ENCODE results near the gene CFHR4.
"Not testable (repeated sequence)": the region's sequence is repeated elsewhere in the genome, so short reads cannot be mapped to it uniquely, and the experiment has no call there.

CFHR4 gene

GRCh38 chr1:196897158-196897828 is 9.4 kb downstream of the CFHR4 start:
- TF ChIP-seq POLR2A (IDR thresholded peaks at IDR 0.05; ENCODE audit: low read depth, low read length), result no peak
- FAIRE-seq (no peak), DNase-seq (ENCODE audit: insufficient read length, low spot score) (no peak)

GRCh38 chr1:196902344-196902743 is 14.5 kb downstream of the CFHR4 start:
- no peak for FAIRE-seq
- no peak for DNase-seq (ENCODE audit: insufficient read length, low spot score)

DNA sequence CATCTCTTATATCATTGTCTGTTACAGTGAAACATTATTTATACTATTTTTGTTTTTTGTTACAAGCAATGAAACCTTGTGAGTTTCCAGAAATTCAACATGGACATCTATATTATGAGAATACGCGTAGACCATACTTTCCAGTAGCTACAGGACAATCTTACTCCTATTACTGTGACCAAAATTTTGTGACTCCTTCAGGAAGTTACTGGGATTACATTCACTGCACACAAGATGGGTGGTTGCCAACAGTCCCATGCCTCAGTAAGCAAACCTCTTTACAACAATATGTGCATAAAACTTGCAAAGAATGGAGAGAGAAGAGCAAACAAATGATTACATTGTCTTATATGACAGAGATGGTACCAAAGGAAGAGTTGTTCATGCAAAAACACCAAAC is 22.4 kb downstream of the CFHR4 start:
- no peak for FAIRE-seq
- no peak for TF ChIP-seq POLR2A (IDR thresholded peaks at IDR 0.05; ENCODE audit: low read depth, low read length)
- no peak for DNase-seq (ENCODE audit: insufficient read length, low spot score)

More at GRCh38 chr1:196902344-196902743, 14.5 kb downstream of the CFHR4 start:
- no peak for TF ChIP-seq POLR2A (IDR thresholded peaks at IDR 0.05; ENCODE audit: low read depth, low read length)

DNA sequence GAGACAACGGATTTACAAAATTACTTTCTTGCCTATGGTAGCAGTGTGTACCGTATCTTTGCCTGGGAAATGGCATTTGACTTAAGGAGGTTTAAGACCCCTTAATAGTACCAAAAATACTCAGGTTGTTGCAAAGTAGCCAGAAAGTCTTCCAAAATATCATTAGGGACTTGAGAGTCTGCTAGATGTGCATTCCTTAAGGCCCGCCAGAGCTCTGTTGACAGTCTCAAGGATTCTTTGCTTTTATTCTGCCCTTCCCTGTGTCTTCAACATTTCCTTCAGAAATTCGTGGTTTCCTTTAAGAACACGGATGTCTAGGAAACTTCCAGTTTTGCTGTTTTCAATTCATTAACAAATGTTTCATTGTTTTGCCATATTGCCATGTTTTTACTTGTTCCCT is 24.4 kb downstream of the CFHR4 start:
- FAIRE-seq; DNase-seq (ENCODE audit: insufficient read length, low spot score): not testable (repeated sequence)

- FAIRE-seq, result peak; percentile 77
These were observed 39.0 kb downstream of the CFHR4 start for GRCh38 chr1:196926839-196927238.

GRCh38 chr1:196932853-196933252 is 45.0 kb downstream of the CFHR4 start:
- not testable (repeated sequence) for FAIRE-seq; DNase-seq (ENCODE audit: insufficient read length, low spot score)

More at GRCh38 chr1:196926839-196927238, 39.0 kb downstream of the CFHR4 start:
- not testable (repeated sequence) for DNase-seq (ENCODE audit: insufficient read length, low spot score)

DNA sequence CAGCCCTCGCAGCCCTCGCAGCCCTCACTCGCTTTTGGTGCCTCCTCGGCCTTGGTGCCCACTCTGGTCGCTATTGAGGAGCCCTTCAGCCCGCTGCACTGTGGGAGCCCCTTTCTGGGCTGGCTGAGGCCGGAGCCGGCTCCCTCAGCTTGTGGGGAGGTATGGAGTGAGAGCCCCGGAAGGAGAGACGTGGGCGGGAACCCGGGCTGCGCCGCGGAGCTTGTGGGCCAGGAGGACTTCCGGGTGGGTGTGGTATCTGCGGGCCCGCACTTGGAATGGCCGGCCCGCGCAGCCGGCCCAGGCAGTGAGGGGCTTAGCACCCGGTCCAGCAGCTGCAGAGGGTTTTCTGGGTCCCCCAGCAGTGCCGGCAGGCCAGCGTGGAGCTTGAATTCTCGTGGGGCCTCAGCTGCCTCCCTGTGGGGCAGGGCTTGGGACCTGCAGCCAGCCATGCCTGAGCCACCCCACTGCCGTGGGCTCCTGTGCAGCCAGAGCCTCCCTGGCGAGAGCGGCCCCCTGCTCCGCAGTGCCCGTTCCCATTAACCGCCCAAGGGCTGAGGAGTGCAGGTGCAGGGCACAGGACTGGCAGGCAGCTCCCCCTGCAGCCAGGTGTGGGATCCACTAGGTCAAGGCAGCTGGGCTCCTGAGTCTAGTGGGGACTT is 45.8 kb downstream of the CFHR4 start:
- FAIRE-seq, result no peak
- no peak for DNase-seq (ENCODE audit: insufficient read length, low spot score)
- TF ChIP-seq POLR2A (IDR thresholded peaks at IDR 0.05; ENCODE audit: low read depth, low read length), result no peak

DNA sequence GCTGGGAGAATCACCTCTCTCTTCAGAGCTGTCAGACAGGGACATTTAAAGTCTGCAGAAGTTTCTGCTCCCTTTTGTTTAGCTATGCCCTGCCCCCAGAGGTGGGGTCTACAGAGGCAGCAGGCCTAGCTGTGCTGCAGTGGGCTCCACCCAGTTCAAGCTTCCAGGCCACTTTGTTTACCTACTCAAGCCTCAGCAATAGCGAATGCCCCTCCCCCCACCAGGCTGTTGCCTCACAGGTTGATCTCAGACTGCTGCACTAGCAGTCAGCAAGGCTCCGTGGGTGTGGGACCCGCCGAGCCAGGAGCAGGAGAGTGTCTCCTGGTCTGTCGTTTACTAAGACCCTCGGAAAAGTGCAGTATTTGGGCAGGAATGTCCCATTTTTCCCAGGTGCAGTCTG is 53.6 kb downstream of the CFHR4 start:
- FAIRE-seq; DNase-seq (ENCODE audit: insufficient read length, low spot score): not testable (repeated sequence)

DNA sequence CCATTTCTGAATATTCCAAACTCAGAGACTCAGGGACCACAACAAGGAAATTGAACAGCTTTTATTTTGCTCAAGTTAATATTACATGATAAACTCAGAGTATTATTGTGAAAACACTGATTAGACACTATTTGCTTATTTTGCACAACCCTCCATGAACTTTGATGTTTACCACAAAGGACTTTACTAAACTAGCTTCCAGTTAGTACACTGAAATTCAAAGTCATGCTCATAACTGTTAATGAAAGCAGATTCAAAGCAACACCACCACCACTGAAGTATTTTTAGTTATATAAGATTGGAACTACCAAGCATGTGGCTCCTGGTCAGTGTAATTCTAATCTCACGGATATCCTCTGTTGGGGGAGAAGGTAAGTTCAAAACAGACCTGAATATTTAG is 55.7 kb downstream of the CFHR4 start, which contains the start of gene CFHR2:
CFHR2 (plus strand) TSS at position 171 of the 400 bp plus-strand sequence; CDS start at position 314, 143 bp downstream.
- peak; percentile 90 for FAIRE-seq
- DNase-seq (ENCODE audit: insufficient read length, low spot score), result not testable (repeated sequence)

- TF ChIP-seq POLR2A (IDR thresholded peaks at IDR 0.05; ENCODE audit: low read depth, low read length), result no peak
- FAIRE-seq (no peak), DNase-seq (ENCODE audit: insufficient read length, low spot score) (no peak)
These were observed 64.0 kb downstream of the CFHR4 start for GRCh38 chr1:196951711-196952394.

DNA sequence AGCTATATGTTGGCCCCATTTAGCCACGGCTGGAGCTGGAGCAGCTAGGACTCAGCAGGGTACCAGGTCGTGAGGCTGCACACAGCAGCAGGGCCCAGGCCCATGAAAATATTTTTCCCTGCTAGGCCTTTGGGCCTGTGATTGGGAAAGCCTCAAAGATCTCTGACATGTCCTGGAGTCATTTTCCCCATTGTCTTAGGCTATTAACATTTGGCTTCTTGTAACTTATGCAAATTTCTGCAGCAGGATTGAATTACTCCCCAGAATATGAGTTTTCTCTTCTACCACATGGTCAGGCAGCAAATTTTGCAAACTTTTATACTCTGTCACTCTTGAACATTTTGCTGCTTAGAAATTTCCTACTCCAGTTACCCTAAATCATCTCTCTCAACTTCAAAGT is 66.9 kb downstream of the CFHR4 start:
- FAIRE-seq (no peak), DNase-seq (ENCODE audit: insufficient read length, low spot score) (no peak)
- TF ChIP-seq POLR2A (IDR thresholded peaks at IDR 0.05; ENCODE audit: low read depth, low read length), result no peak

DNA sequence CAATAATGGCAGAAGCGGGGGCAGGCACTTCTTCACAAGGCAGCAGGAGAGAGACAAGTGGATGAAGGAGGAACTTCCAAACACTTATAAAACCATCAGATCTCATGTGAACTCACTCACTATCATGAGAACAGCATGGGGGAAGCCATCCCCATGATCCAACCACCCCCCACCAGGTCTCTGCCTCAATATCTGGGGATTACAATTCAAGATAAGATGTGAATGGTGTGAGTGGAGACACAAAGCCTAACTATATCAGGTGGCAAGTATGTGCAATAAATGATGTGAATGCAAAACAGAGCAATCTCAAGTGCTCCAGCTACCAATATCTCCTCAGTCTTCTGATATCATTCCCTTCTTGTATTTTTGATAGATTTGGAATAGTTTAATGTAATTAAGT is 68.1 kb downstream of the CFHR4 start:
- TF ChIP-seq POLR2A (IDR thresholded peaks at IDR 0.05; ENCODE audit: low read depth, low read length), result no peak
- FAIRE-seq (no peak), DNase-seq (ENCODE audit: insufficient read length, low spot score) (no peak)

GRCh38 chr1:196960854-196961253 is 73.0 kb downstream of the CFHR4 start:
- no peak for TF ChIP-seq POLR2A (IDR thresholded peaks at IDR 0.05; ENCODE audit: low read depth, low read length)
- DNase-seq (ENCODE audit: insufficient read length, low spot score) (no peak), FAIRE-seq (no peak)
